HG02642 (cell line): Measurements from ENCODE around the gene MRRF.
A peak's percentile ranks its signal among the peaks of the same experiment; 100 is the strongest.
"Not testable (repeated sequence)": the region's sequence is repeated elsewhere in the genome, so short reads cannot be mapped to it uniquely, and the experiment has no call there.

Source experiments
- ATAC-seq: cut with Tn5 transposase; IDR thresholded peaks from one replicate; pipeline ENCODE4 v1.9.1; 2021; ENCODE audit warnings: mild to moderate bottlenecking; ENCODE audit not compliant: unreplicated experiment, poor library complexity

MRRF gene

GRCh38 chr9:122349201-122349600 lies 84.5 kb downstream of the MRRF start:
- no peak for ATAC-seq

GRCh38 chr9:122350577-122351355 lies 86.1 kb downstream of the MRRF start:
- ATAC-seq, result peak; percentile 72

- ATAC-seq, result no peak
Observed at GRCh38 chr9:122354536-122355199, 90.0 kb downstream of the MRRF start.

- ATAC-seq, result no peak
Observed at GRCh38 chr9:122355336-122355875, 90.7 kb downstream of the MRRF start.

GRCh38 chr9:122356627-122357026 lies 91.9 kb downstream of the MRRF start:
- ATAC-seq, result no peak

GRCh38 chr9:122360891-122361290 lies 96.2 kb downstream of the MRRF start:
- ATAC-seq, result no peak

- ATAC-seq, result not testable (repeated sequence)
Observed at GRCh38 chr9:122363131-122363530, 98.4 kb downstream of the MRRF start.

GRCh38 chr9:122364117-122364782 lies 99.6 kb downstream of the MRRF start:
- ATAC-seq, result no peak

GRCh38 chr9:122364783-122365150 lies 100.1 kb downstream of the MRRF start:
- ATAC-seq, result no peak

- no peak for ATAC-seq
Observed at GRCh38 chr9:122366074-122366660, 101.5 kb downstream of the MRRF start.

GRCh38 chr9:122367065-122367464 lies 102.4 kb downstream of the MRRF start:
- no peak for ATAC-seq

- ATAC-seq, result no peak
Observed at GRCh38 chr9:122367774-122368460, 103.2 kb downstream of the MRRF start.

- ATAC-seq, result no peak
Observed at GRCh38 chr9:122368642-122369041, 104.0 kb downstream of the MRRF start.

- no peak for ATAC-seq
Observed at GRCh38 chr9:122370303-122370702, 105.6 kb downstream of the MRRF start.

GRCh38 chr9:122370869-122371755 lies 106.4 kb downstream of the MRRF start, which contains the start of gene PTGS1:
TSS of gene PTGS1 (plus strand) at chr9:122371024. CDS start at chr9:122371085, 61 bp downstream.
- ATAC-seq, result peak; percentile 65

- no peak for ATAC-seq
Observed at GRCh38 chr9:122371846-122372245, 107.2 kb downstream of the MRRF start.

- no peak for ATAC-seq
Observed at GRCh38 chr9:122372856-122373845, 108.5 kb downstream of the MRRF start.

- no peak for ATAC-seq
Observed at GRCh38 chr9:122374885-122375420, 110.3 kb downstream of the MRRF start.
